ENCODE results near the gene DENND2A. TPM values are rescaled to one million over a fixed set of nuclear protein-coding genes. Genes with fewer than 3 reads are reported as not detected.
"Not testable (repeated sequence)": the region's sequence is repeated elsewhere in the genome, so short reads cannot be mapped to it uniquely, and the experiment has no call there.

Gene DENND2A
- total RNA-seq, 1 experiment from 2014 or later, result 32.4 TPM

DNA sequence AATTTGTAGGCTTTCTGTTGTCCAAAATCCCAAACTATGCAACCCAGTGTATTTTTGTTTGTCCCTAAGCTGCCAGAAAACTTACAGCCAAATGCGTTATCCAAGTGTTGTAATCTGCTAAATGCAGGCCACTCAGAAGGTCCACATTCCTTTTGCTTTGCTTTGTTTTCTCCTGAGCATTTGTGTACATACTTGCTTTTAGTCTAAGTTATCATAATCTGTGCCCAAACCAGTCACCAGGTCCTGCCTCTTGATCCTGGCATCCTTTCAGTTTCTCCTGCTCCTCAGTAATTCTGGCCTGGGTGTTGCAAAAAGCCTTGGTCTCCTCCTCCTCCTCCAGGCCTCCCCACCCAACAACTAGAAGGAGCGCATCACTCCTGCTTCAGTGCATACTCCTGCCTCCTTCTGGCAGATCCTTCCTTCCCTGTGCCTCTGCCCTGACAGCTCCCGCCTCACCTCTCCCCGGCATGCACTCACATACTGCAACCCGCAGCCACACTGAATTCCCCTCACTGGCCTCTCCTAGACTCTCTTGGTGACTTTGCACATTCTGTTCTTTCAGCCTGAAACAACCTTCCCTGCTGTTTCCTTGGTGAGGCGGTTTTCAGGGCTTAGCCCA lies 2.3 kb downstream of the DENND2A start:
- peak; percentile 87 for DNase-seq
- peaks cover 14% of the 10 kb centered on the region for H3K36me3 ChIP-seq
- H3K4me3 ChIP-seq, result peak overlapping the region; percentile 73
- no peaks in the 10 kb centered on the region for H3K27me3 ChIP-seq
- no peaks in the 10 kb centered on the region for H3K9me3 ChIP-seq

GRCh38 chr7:140637400-140637799 lies 3.2 kb downstream of the DENND2A start:
- no peaks in the 10 kb centered on the region for H3K27me3 ChIP-seq
- no peak for DNase-seq
- no peaks in the 10 kb centered on the region for H3K9me3 ChIP-seq
- peaks cover 14% of the 10 kb centered on the region for H3K36me3 ChIP-seq
- no peak overlapping the region for H3K4me3 ChIP-seq

- no peak for DNase-seq
- Histone ChIP-seq H3K27me3 (no peaks in the 10 kb centered on the region), H3K9me3 (no peaks in the 10 kb centered on the region), H3K36me3 (peaks cover 14% of the 10 kb centered on the region), H3K4me3 (no peak overlapping the region)
Measured at GRCh38 chr7:140635816-140636215, 4.8 kb downstream of the DENND2A start.

- no peak overlapping the region for H3K4me3 ChIP-seq
- H3K9me3 ChIP-seq, result no peaks in the 10 kb centered on the region
- DNase-seq, result no peak
- H3K36me3 ChIP-seq, result peaks cover 14% of the 10 kb centered on the region
- H3K27me3 ChIP-seq, result no peaks in the 10 kb centered on the region
Measured at GRCh38 chr7:140635345-140635744, 5.3 kb downstream of the DENND2A start.

GRCh38 chr7:140631602-140632001 lies 9.0 kb downstream of the DENND2A start:
- H3K27me3 ChIP-seq, result no peaks in the 10 kb centered on the region
- DNase-seq, result no peak
- no peaks in the 10 kb centered on the region for H3K9me3 ChIP-seq
- H3K4me3 ChIP-seq, result no peak overlapping the region
- H3K36me3 ChIP-seq, result peaks cover 12% of the 10 kb centered on the region

DNA sequence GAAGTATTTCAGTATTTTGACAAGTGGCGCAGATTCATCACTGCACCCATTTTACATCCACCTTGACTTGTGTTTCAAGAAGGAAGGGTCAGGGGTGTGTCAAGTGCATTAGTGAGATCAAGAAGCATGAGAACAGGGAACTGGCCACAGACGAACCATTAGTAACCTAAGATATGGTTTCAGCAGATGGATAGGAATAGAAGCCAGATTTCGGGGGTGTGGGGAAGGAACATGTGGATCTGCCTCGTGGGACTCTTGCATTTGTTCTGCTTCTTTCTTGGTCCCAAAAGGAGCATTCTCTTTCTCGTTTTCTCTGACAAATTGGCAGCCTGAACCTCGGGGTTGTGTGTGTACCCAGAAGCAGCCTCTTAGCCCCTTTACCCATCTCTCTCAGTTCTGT lies 9.6 kb downstream of the DENND2A start:
- DNase-seq, result no peak
- H3K9me3 ChIP-seq, result no peaks in the 10 kb centered on the region
- no peak overlapping the region for H3K4me3 ChIP-seq
- H3K27me3 ChIP-seq, result no peaks in the 10 kb centered on the region
- peaks cover 9% of the 10 kb centered on the region for H3K36me3 ChIP-seq

GRCh38 chr7:140625908-140626868 lies 14.4 kb downstream of the DENND2A start:
- peak; percentile 94 for DNase-seq
- Histone ChIP-seq H3K36me3 (peaks cover 14% of the 10 kb centered on the region), H3K9me3 (no peaks in the 10 kb centered on the region), H3K4me3 (no peak overlapping the region), H3K27me3 (no peaks in the 10 kb centered on the region)

GRCh38 chr7:140625192-140625558 lies 15.4 kb downstream of the DENND2A start:
- H3K4me3 ChIP-seq, DNase-seq, H3K9me3 ChIP-seq, H3K27me3 ChIP-seq: not testable (repeated sequence)
- H3K36me3 ChIP-seq, result peaks cover 14% of the 10 kb centered on the region

DNA sequence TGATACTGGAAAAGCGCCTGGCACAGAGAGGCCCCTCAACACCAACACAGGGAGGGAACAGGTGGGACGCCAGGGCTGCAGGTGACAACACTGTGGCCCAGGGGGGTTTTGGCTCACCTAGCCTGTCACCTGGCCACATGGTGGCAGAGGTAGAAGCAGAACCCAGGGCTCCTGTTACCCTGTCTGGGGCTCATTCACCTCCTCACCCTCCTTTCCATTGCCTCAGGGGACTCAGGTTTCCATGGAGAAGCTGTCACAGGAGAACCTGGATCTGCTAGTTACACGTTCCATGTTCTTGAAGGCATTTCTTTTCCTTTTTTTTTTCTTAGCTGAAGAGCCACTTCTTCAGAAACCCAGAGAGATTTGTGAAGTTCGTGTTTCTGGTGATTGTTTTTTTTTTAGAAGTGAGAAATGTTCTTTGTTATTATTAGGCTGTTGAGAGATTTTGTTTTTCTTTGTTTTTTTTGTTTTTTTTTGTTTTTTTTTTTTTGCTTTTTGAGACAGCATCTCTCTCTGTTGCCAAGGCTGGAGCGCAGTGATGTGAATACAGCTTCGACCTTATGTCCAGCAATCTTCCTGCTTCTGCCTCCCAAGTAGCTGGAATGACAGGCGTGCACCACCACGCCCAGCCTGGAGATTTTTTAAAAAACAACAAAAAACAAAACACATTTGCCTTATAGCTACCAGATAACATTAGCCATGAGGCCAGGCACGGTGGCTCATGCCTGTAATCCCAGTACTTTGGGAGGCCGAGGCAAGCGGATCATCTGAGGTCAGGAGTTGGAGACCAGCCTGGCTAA lies 16.0 kb downstream of the DENND2A start:
- Histone ChIP-seq H3K9me3 (no peaks in the 10 kb centered on the region), H3K36me3 (peaks cover 14% of the 10 kb centered on the region), H3K27me3 (no peaks in the 10 kb centered on the region), H3K4me3 (no peak overlapping the region)
- DNase-seq, result no peak

- no peak for DNase-seq
Measured at GRCh38 chr7:140623980-140624379, 16.6 kb downstream of the DENND2A start.

DNA sequence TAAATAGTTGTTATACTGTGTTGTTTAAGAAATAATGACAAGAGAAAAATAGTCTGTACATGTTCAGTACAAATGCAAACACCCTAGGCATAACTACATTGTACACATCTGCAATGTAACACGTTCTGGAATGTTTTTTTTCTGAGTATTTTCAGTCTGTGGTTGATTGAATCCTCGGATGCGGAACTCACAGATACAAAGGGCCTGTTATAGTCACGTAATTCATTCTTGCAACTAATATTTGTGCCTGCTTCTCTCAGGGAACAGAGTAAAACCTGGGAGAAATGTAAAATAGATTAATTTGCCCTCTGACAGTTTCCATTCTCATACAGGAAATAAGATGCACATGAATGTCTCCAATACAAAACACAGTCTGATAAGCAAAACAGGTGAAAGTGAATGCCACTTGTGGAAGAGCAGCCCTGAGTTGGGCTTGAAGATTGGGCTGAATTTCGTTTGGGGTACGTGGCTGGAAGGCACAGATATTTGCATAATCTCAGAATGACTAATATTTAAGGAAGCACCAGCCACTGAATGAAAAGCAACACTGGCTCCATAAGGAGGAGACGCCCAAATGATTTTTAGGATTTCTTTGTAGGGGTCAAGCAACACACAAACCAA lies 19.1 kb downstream of the DENND2A start:
- no peak for DNase-seq
- H3K36me3 ChIP-seq, result peaks cover 15% of the 10 kb centered on the region
- H3K9me3 ChIP-seq, result no peaks in the 10 kb centered on the region
- H3K4me3 ChIP-seq, result no peak overlapping the region
- H3K27me3 ChIP-seq, result no peaks in the 10 kb centered on the region

More at GRCh38 chr7:140623980-140624379, 16.6 kb downstream of the DENND2A start:
- Histone ChIP-seq H3K9me3 (no peaks in the 10 kb centered on the region), H3K36me3 (peaks cover 14% of the 10 kb centered on the region), H3K27me3 (no peaks in the 10 kb centered on the region), H3K4me3 (no peak overlapping the region)

DNA sequence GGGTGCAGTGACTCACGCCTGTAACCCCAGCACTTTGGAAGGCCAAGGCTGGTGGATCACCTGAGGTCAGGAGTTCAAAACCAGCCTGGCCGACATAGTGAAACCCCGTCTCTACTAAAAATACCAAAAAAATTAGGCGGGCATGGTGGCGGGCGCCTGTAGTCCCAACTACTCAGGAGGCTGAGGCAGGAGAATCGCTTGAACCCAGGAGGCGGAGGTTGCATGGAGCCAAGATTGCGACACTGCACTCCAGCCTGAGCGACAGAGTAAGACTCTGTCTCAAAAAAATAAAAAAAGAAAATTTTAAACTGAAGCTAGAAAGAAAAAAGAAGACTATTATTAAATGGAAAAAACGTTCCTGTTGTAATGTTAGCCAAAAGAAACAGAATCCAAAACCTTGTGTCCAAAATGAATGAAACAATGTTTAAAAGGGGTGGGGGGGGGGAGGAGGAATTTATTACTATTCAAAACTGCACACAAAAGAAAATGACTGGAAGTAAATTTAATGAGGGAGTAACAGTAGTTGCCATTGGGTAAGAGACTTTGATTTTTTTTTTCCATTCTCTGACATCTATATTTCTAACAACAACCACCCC lies 20.6 kb downstream of the DENND2A start:
- not testable (repeated sequence) for H3K36me3 ChIP-seq, H3K4me3 ChIP-seq, H3K27me3 ChIP-seq, H3K9me3 ChIP-seq, DNase-seq

GRCh38 chr7:140619176-140619575 lies 21.4 kb downstream of the DENND2A start:
- Histone ChIP-seq H3K4me3 (no peak overlapping the region), H3K36me3 (peaks cover 9% of the 10 kb centered on the region), H3K9me3 (no peaks in the 10 kb centered on the region), H3K27me3 (no peaks in the 10 kb centered on the region)
- DNase-seq, result no peak

DNA sequence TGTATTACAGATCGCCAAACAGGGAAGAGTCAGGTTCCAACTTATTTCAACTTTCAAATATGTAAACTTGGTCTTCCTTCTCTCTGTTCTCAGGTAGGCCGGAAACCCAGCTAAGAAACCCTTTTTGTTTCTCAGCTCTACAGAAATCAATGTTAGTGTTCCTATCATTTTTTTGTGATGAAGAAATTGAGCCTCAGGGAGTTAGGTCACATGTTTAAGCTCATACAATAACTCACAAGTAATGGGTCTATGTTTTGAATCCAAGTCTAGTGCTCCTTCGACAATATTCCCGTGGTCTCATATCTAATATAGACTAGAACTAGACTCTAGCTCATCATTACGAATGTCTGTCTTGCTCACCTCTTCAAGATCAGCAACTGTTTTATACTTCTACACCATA lies 22.3 kb downstream of the DENND2A start:
- Histone ChIP-seq H3K27me3 (no peaks in the 10 kb centered on the region), H3K4me3 (no peak overlapping the region), H3K36me3 (peaks cover 5% of the 10 kb centered on the region), H3K9me3 (no peaks in the 10 kb centered on the region)
- DNase-seq, result no peak

DNA sequence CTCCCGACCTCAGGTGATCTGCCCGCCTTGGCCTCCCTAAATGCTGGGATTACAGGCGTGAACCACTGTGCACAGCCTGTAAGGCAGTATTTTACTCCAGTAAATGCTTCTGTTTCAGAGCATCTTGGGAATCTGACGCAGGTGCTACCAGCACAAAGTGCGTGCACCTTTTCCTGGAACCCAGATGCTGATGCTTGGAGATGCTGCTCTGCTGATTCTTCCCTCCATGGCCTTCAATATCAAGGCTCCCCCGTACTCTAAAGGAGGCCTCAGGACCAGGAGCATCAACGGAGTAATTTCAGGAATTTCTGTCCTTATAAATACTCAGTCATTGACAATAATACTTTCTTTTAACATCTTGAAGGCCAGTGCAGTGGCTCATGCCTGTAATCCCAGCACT lies 23.5 kb downstream of the DENND2A start:
- Histone ChIP-seq H3K36me3 (peaks cover 5% of the 10 kb centered on the region), H3K9me3 (no peaks in the 10 kb centered on the region), H3K4me3 (no peak overlapping the region), H3K27me3 (no peaks in the 10 kb centered on the region)
- no peak for DNase-seq

DNA sequence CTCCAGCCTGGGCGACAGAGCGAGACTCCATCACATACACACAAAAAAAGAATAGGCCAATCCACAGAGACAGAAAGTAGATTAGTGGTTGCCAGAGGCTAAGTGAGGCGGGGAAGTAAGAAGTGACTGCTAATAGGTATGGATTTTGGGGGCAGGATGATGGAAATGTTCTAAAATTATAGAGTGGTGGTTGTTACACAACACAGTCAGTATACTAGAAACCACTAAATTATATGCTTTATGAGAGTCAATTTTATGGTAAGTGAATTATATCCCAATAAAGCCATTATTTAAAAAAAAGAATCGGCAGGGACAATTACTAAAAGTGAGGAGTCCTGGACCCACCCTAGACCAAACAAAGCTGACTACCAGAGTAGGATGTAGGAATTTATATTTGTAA lies 24.3 kb downstream of the DENND2A start:
- Histone ChIP-seq H3K36me3 (peaks cover 5% of the 10 kb centered on the region), H3K27me3 (no peaks in the 10 kb centered on the region), H3K9me3 (no peaks in the 10 kb centered on the region), H3K4me3 (no peak overlapping the region)
- DNase-seq, result no peak

Measured in MG63 (cell line).